Endodermal cell (in vitro differentiated cells): ENCODE data around the gene NAXD. TPM values are rescaled to one million over a fixed set of nuclear protein-coding genes. Genes with fewer than 3 reads are reported as not detected.

Experiments used
- DNase-seq: peaks from one replicate; pipeline ENCODE4 v3.0.0-alpha.2; 2017
- H3K27ac ChIP-seq: 2 replicates; pipeline ENCODE4 v1.5.1; 2013; ENCODE audit warnings: mild to moderate bottlenecking, low read depth, low read length, moderate library complexity
- H3K27me3 ChIP-seq: 2 replicates; pipeline ENCODE4 v1.6.1; 2013; ENCODE audit warnings: mild to moderate bottlenecking, low read length, moderate library complexity; ENCODE audit not compliant: insufficient read depth, control insufficient read depth, poor library complexity, severe bottlenecking
- H3K36me3 ChIP-seq: 2 replicates; pipeline ENCODE4 v1.7.0; 2013; ENCODE audit warnings: mild to moderate bottlenecking, low read length, moderate library complexity; ENCODE audit not compliant: control insufficient read depth, insufficient read depth
- H3K4me1 ChIP-seq: one replicate; pipeline ENCODE4 v1.7.0; 2013; ENCODE audit warnings: low read length; ENCODE audit not compliant: control insufficient read depth, insufficient read depth
- H3K4me3 ChIP-seq: 2 replicates; pipeline ENCODE4 v1.5.1; 2013; ENCODE audit warnings: mild to moderate bottlenecking, low read length, moderate library complexity
- H3K9ac ChIP-seq: 2 replicates; pipeline ENCODE4 v1.6.1; 2013; ENCODE audit warnings: mild to moderate bottlenecking, low read length, moderate library complexity; ENCODE audit not compliant: poor library complexity, severe bottlenecking; ENCODE audit errors: extremely low read depth
- H3K9me3 ChIP-seq: 2 replicates; pipeline ENCODE4 v1.6.1; 2013; ENCODE audit warnings: mild to moderate bottlenecking, low read length, moderate library complexity; ENCODE audit not compliant: control insufficient read depth
- H3K27ac Mint-ChIP-seq: 2 replicates; pipeline ENCODE4 v1.8.0; 2020; ENCODE audit warnings: mixed read lengths
- H3K27me3 Mint-ChIP-seq: 2 replicates; pipeline ENCODE4 v1.8.0; 2021; ENCODE audit warnings: mild to moderate bottlenecking, mixed read lengths; ENCODE audit not compliant: insufficient read depth
- H3K36me3 Mint-ChIP-seq: 2 replicates; pipeline ENCODE4 v1.8.0; 2020; ENCODE audit warnings: low read depth, mixed read lengths
- H3K4me1 Mint-ChIP-seq: 2 replicates; pipeline ENCODE4 v1.8.0; 2020; ENCODE audit warnings: mixed read lengths
- H3K4me3 Mint-ChIP-seq: 2 replicates; pipeline ENCODE4 v1.8.0; 2020; ENCODE audit warnings: mild to moderate bottlenecking, moderate library complexity, mixed read lengths
- H3K9me3 Mint-ChIP-seq: 2 replicates; pipeline ENCODE4 v1.8.0; 2020; ENCODE audit warnings: mild to moderate bottlenecking, mixed read lengths
- CTCF ChIP-seq: fragments of 200-600 bp; sonication (generic); conservative IDR thresholded peaks from 2 replicates; pipeline ENCODE4 v1.5.0; 2021; ENCODE audit warnings: antibody characterized with exemption, mild to moderate bottlenecking
- WGBS, 2 experiments: methylation state at CpG; one replicate each; pipeline versions ENCODE4 v1.1.5 to v1.1.7; 2013; ENCODE audit warnings: missing lambda C conversion rate in 2 of 2, mixed read lengths in 1 of 2; ENCODE audit not compliant: insufficient coverage in 1 of 2, insufficient read length in 1 of 2; 5-methylcytosine and 5-hydroxymethylcytosine counted together
- total RNA-seq, 2 donors: library from RNA; stranded (reverse); fragmentation: NEBNext Ultra II Directional in 1 of 2; extraction: Animal tissue kit (Norgen Biotek cat#: 25700) in 1 of 2; gene quantifications; 2 replicates in 1 of 2; 3 replicates in 1 of 2; pipeline ENCODE4 v1.2.1, GENCODE V29; 2021

NAXD gene
- total RNA-seq, 2 donors from 2014 or later: 31.3 to 33.4 TPM

- no peak for DNase-seq
- peaks cover 49% of the 10 kb centered on the region for H3K9me3 ChIP-seq
- no peak overlapping the region for H3K4me3 Mint-ChIP-seq
- H3K4me3 ChIP-seq: no peak overlapping the region
- H3K36me3 ChIP-seq: peaks cover 82% of the 10 kb centered on the region
- H3K27ac Mint-ChIP-seq: no peak overlapping the region
- no peaks in the 10 kb centered on the region for H3K27me3 Mint-ChIP-seq
- 96 to 98% methylated on average over 24 to 25 of the region's 25 CpGs for WGBS, 2 experiments
- no peak overlapping the region for H3K27ac ChIP-seq
- H3K36me3 Mint-ChIP-seq: peaks cover 91% of the 10 kb centered on the region
- H3K4me1 Mint-ChIP-seq: no peaks in the 10 kb centered on the region
- H3K9ac ChIP-seq: no peak overlapping the region
- H3K9me3 Mint-ChIP-seq: peaks cover 45% of the 10 kb centered on the region
- TF ChIP-seq CTCF: no peak
- no peaks in the 10 kb centered on the region for H3K27me3 ChIP-seq
- H3K4me1 ChIP-seq: no peaks in the 10 kb centered on the region
Measured at GRCh38 chr13:110662091-110662490, 46.7 kb downstream of the NAXD start.

GRCh38 chr13:110662777-110663443 is 47.6 kb downstream of the NAXD start:
- no peak overlapping the region for H3K4me3 Mint-ChIP-seq
- no peaks in the 10 kb centered on the region for H3K4me1 Mint-ChIP-seq
- peaks cover 83% of the 10 kb centered on the region for H3K36me3 ChIP-seq

GRCh38 chr13:110663491-110663890 is 48.1 kb downstream of the NAXD start:
- Histone ChIP-seq H3K9ac (no peak overlapping the region), H3K36me3 (peaks cover 89% of the 10 kb centered on the region), H3K27me3 (no peaks in the 10 kb centered on the region), H3K27ac (no peak overlapping the region), H3K4me1 (no peaks in the 10 kb centered on the region), H3K4me3 (no peak overlapping the region), H3K9me3 (peaks cover 42% of the 10 kb centered on the region)
- Mint-ChIP-seq H3K4me3 (no peak overlapping the region), H3K4me1 (no peaks in the 10 kb centered on the region), H3K27me3 (no peaks in the 10 kb centered on the region), H3K9me3 (peaks cover 39% of the 10 kb centered on the region), H3K36me3 (peaks cover 91% of the 10 kb centered on the region), H3K27ac (no peak overlapping the region)
- WGBS, 2 experiments: 81 to 83% methylated on average over 7 of the region's 7 CpGs
- DNase-seq: no peak
- no peak for TF ChIP-seq CTCF

More at GRCh38 chr13:110662777-110663443, 47.6 kb downstream of the NAXD start:
- 94 to 96% methylated on average over 8 to 16 of the region's 16 CpGs for WGBS, 2 experiments
- Histone ChIP-seq H3K4me3 (no peak overlapping the region), H3K27ac (no peak overlapping the region), H3K4me1 (no peaks in the 10 kb centered on the region), H3K9me3 (peaks cover 45% of the 10 kb centered on the region), H3K27me3 (no peaks in the 10 kb centered on the region), H3K9ac (no peak overlapping the region)
- no peak for DNase-seq
- Mint-ChIP-seq H3K9me3 (peaks cover 40% of the 10 kb centered on the region), H3K36me3 (peaks cover 91% of the 10 kb centered on the region), H3K27ac (no peak overlapping the region), H3K27me3 (no peaks in the 10 kb centered on the region)
- TF ChIP-seq CTCF: no peak
